HepG2 (cell line): ENCODE measurements around the gene CAPN10. TPM values are rescaled to one million over a fixed set of nuclear protein-coding genes. Genes with fewer than 3 reads are reported as not detected.
A peak's percentile ranks its signal among the peaks of the same experiment; 100 is the strongest.

Experiments
- ARID3A ChIP-seq: IDR thresholded peaks from 2 replicates; pipeline ENCODE4 v1.6.1; 2012; ENCODE audit warnings: low read depth, low read length, improper control_type of control experiment
- CBX5 ChIP-seq: sonication (generic); formaldehyde crosslinking; IDR thresholded peaks from 2 replicates; pipeline ENCODE4 v1.4.0; 2020; ENCODE audit warnings: missing genetic modification reagents, borderline replicate concordance
- DPF2 ChIP-seq: sonication (generic); formaldehyde crosslinking; IDR thresholded peaks from 2 replicates; pipeline ENCODE4 v1.4.0; 2020; ENCODE audit warnings: mild to moderate bottlenecking, low read depth, missing genetic modification reagents, borderline replicate concordance
- EED ChIP-seq: sonication (generic); formaldehyde crosslinking; IDR thresholded peaks from 2 replicates; pipeline ENCODE4 v1.5.0; 2020; ENCODE audit warnings: mild to moderate bottlenecking, missing genetic modification reagents
- FIP1L1 ChIP-seq: fragments of 200-400 bp; formaldehyde crosslinking; IDR thresholded peaks from 2 replicates; pipeline ENCODE4 v1.6.1; 2018; ENCODE audit warnings: low read depth, mild to moderate bottlenecking, low read length, moderate library complexity, borderline replicate concordance; ENCODE audit not compliant: insufficient read depth
- FOXC1 ChIP-seq: sonication (generic); formaldehyde crosslinking; IDR thresholded peaks from 2 replicates; pipeline ENCODE4 v1.8.0; 2022; ENCODE audit warnings: mild to moderate bottlenecking, missing genetic modification reagents, borderline replicate concordance
- HHEX ChIP-seq: IDR thresholded peaks from 2 replicates; pipeline ENCODE4 v1.6.1; 2016; ENCODE audit warnings: control low read depth
- ISX ChIP-seq: sonication (generic); formaldehyde crosslinking; conservative IDR thresholded peaks from 2 replicates; pipeline ENCODE4 v1.5.0; 2020; ENCODE audit warnings: missing genetic modification reagents
- MLX ChIP-seq: IDR thresholded peaks from 2 replicates; pipeline ENCODE4 v1.6.1; 2016
- POLR2AphosphoS5 ChIP-seq: IDR thresholded peaks from 2 replicates; pipeline ENCODE4 v1.6.1; 2012; ENCODE audit warnings: low read depth, low read length
- POLR2G ChIP-seq: fragments of 200-400 bp; formaldehyde crosslinking; IDR thresholded peaks from 2 replicates; pipeline ENCODE4 v1.6.1; 2018; ENCODE audit warnings: mild to moderate bottlenecking, low read depth, low read length, moderate library complexity
- PRMT3 ChIP-seq: sonication (generic); formaldehyde crosslinking; IDR thresholded peaks from 2 replicates; pipeline ENCODE4 v1.8.1; 2022; ENCODE audit warnings: low read depth, mild to moderate bottlenecking, moderate library complexity, missing genetic modification reagents, borderline replicate concordance
- RFX1 ChIP-seq: fragments of 450-650 bp; IDR thresholded peaks from 2 replicates; pipeline ENCODE4 v1.6.1; 2017
- SALL2 ChIP-seq: sonication (generic); formaldehyde crosslinking; IDR thresholded peaks from 2 replicates; pipeline ENCODE4 v1.8.1; 2023; ENCODE audit warnings: mild to moderate bottlenecking, missing genetic modification reagents, inconsistent platforms
- SMAD1 ChIP-seq: sonication (generic); formaldehyde crosslinking; IDR thresholded peaks from 2 replicates; pipeline ENCODE4 v1.4.0; 2020; ENCODE audit warnings: missing genetic modification reagents, low read depth, mild to moderate bottlenecking, borderline replicate concordance
- SOX6 ChIP-seq, 2 experiments: fragments of 450-650 bp in 1 of 2; sonication (generic) in 1 of 2; formaldehyde crosslinking in 1 of 2; IDR thresholded peaks; 2 replicates each; pipeline versions ENCODE4 v1.4.0 to v1.6.1; 2017 to 2020; ENCODE audit warnings: antibody characterized with exemption in 1 of 2, mild to moderate bottlenecking in 1 of 2, missing genetic modification reagents in 1 of 2
- SP140L ChIP-seq: sonication (generic); formaldehyde crosslinking; IDR thresholded peaks from 2 replicates; pipeline ENCODE4 v1.4.0; 2020; ENCODE audit warnings: missing genetic modification reagents, borderline replicate concordance
- SRF ChIP-seq: IDR thresholded peaks from 2 replicates; pipeline ENCODE4 v1.6.1; 2011; ENCODE audit warnings: mild to moderate bottlenecking, low read depth, low read length, moderate library complexity
- TBL1XR1 ChIP-seq: fragments of 150-350 bp; IDR thresholded peaks from 2 replicates; pipeline ENCODE4 v1.6.1; 2014; ENCODE audit warnings: borderline replicate concordance, low read length; ENCODE audit not compliant: partially characterized antibody
- ZBTB43 ChIP-seq: sonication (generic); formaldehyde crosslinking; conservative IDR thresholded peaks from 2 replicates; pipeline ENCODE4 v1.4.0; 2020; ENCODE audit warnings: missing genetic modification reagents
- ZNF451 ChIP-seq: sonication (generic); formaldehyde crosslinking; IDR thresholded peaks from 2 replicates; pipeline ENCODE4 v1.5.0; 2020; ENCODE audit warnings: mild to moderate bottlenecking, missing genetic modification reagents
- ZNF530 ChIP-seq: sonication (generic); formaldehyde crosslinking; IDR thresholded peaks from 2 replicates; pipeline ENCODE4 v1.5.0; 2020; ENCODE audit warnings: low read depth, mild to moderate bottlenecking, missing genetic modification reagents
- ZNF567 ChIP-seq: sonication (generic); formaldehyde crosslinking; IDR thresholded peaks from 2 replicates; pipeline ENCODE4 v1.8.1; 2023; ENCODE audit warnings: mild to moderate bottlenecking, missing genetic modification reagents, borderline replicate concordance
- ZNF891 ChIP-seq: sonication (generic); formaldehyde crosslinking; IDR thresholded peaks from 2 replicates; pipeline ENCODE4 v1.5.0; 2020; ENCODE audit warnings: mild to moderate bottlenecking, missing genetic modification reagents
- ZSCAN21 ChIP-seq: sonication (generic); formaldehyde crosslinking; IDR thresholded peaks from 2 replicates; pipeline ENCODE4 v1.8.0; 2022; ENCODE audit warnings: mild to moderate bottlenecking, missing genetic modification reagents, moderate library complexity, borderline replicate concordance
- polyA plus RNA-seq, 8 experiments: library from polyadenylated mRNA; depleted of rRNA in 3 of 8; stranded (reverse) in 7 of 8; unstranded in 1 of 8; fragments of >200 nt; fragmentation: Illumina TruSeq in 4 of 8; extraction: Trizol in 4 of 8; gene quantifications; 2 replicates each; pipeline versions ENCODE4 v1.2.1 to v1.2.3, GENCODE V29; 2011 to 2016; ENCODE audit warnings: low read depth in 4 of 8, missing spikeins in 1 of 8, mixed read lengths in 1 of 8; ENCODE audit not compliant: insufficient read depth in 1 of 8
- total RNA-seq, 5 experiments: library from RNA; depleted of rRNA; stranded (reverse); fragments of >200 nt; fragmentation: Illumina TruSeq; extraction: Trizol; gene quantifications; 2 replicates each; pipeline ENCODE4 v1.2.3, GENCODE V29; 2016; ENCODE audit warnings: low read depth in 1 of 5

CAPN10 gene
- total and polyA plus RNA-seq, 2 of the 13 experiments (the other 11 are each of a cell fraction or from before 2014, with no cell fraction given) = 27.6 to 32.4 TPM

- TF ChIP-seq ZNF451 (CRISPR knock-in tag) = peak; percentile 48; the same call in 1 of the 2 replicates
- 0 out of 2 replicates have a peak, but pooled peaks have one; percentile 13 for TF ChIP-seq SALL2 (CRISPR knock-in tag)
- no peak for TF ChIP-seq SP140L (CRISPR knock-in tag)
- TF ChIP-seq ZSCAN21 (CRISPR knock-in tag) = no peak
- peak; percentile 35; the same call in 1 of the 2 replicates for TF ChIP-seq SMAD1
- peak; percentile 40; the same call in 1 of the 2 replicates for TF ChIP-seq DPF2
- TF ChIP-seq ZNF567 (CRISPR knock-in tag) = no peak
- TF ChIP-seq CBX5 = peak; percentile 29; the same call in 1 of the 2 replicates
- TF ChIP-seq FOXC1 (CRISPR knock-in tag) = no peak; the same call in none of the 2 replicates
- no peak for TF ChIP-seq TBL1XR1
- TF ChIP-seq RFX1 = no peak
- TF ChIP-seq ZNF891 (CRISPR knock-in tag) = peak; percentile 74
- 0 out of 2 replicates have a peak, but pooled peaks have one; percentile 16 for TF ChIP-seq MLX (CRISPR knock-in tag)
- no peak for TF ChIP-seq SRF
- TF ChIP-seq SOX6 (IDR thresholded peaks at IDR 0.05) = no peak
- no peak; the same call in none of the 2 replicates for TF ChIP-seq SOX6 (CRISPR knock-in tag; IDR thresholded peaks at IDR 0.05)
- TF ChIP-seq ARID3A = no peak
- TF ChIP-seq EED = peak; percentile 83; the same call in 1 of the 2 replicates
- TF ChIP-seq ZBTB43 = no peak
- TF ChIP-seq PRMT3 (CRISPR knock-in tag) = no peak
- TF ChIP-seq FIP1L1 = 0 out of 2 replicates have a peak, but pooled peaks have one; percentile 21
- no peak for TF ChIP-seq ISX (CRISPR knock-in tag)
- TF ChIP-seq POLR2G = peak; percentile 91
- no peak; the same call in 1 of the 2 replicates for TF ChIP-seq HHEX (CRISPR knock-in tag)
- no peak for TF ChIP-seq ZNF530
- peak; percentile 62 for TF ChIP-seq POLR2AphosphoS5
These were observed 21.0 kb upstream of the CAPN10 start (continued) for GRCh38 chr2:240565333-240566202.
